ENCODE results near the gene GUF1. TPM values are rescaled to one million over a fixed set of nuclear protein-coding genes. Genes with fewer than 3 reads are reported as not detected.

The GUF1 gene
- total RNA-seq, 1 experiment from 2014 or later: 27.2 TPM

- no peaks in the 10 kb centered on the region for H3K9me3 ChIP-seq (ENCODE audit: low read depth, low read length, poor library complexity, severe bottlenecking)
- no TSS peak for BruUV-seq (replicated peaks)
- no peak for DNase-seq (ENCODE audit: low spot score)
- TF ChIP-seq EZH2 (IDR thresholded peaks at IDR 0.05; ENCODE audit: borderline replicate concordance, low read depth, low read length, poor library complexity, severe bottlenecking): no peak
- no peak for TF ChIP-seq CTCF (conservative IDR thresholded peaks at IDR 0.05; ENCODE audit: low read depth, low read length)
- H3K27ac ChIP-seq (ENCODE audit: low read depth, low read length, poor library complexity, severe bottlenecking): no peak within 1 kb of the TSS
- ChIA-PET POLR2A (ENCODE audit: low non-redundant PET) (no interaction called here), CTCF (no interaction called here)
- intact Hi-C loops (cut with micrococcal nuclease; ENCODE audit: unreplicated experiment): no loop called here
- no peaks in the 10 kb centered on the region for H3K36me3 ChIP-seq (ENCODE audit: insufficient read depth, low read length, poor library complexity, severe bottlenecking)
- H3K4me1 ChIP-seq (ENCODE audit: insufficient read depth, low read length, poor library complexity, severe bottlenecking): no peaks in the 10 kb centered on the region
- no peak within 1 kb of the TSS for H3K4me3 ChIP-seq (ENCODE audit: low read depth, low read length, poor library complexity, severe bottlenecking)
- no peaks in the 10 kb centered on the region for H3K27me3 ChIP-seq (replicated peaks; ENCODE audit: insufficient read depth, low read depth, low read length, poor library complexity)
These were observed 26.8 kb upstream of the GUF1 start, which contains the start of gene YIPF7 for GRCh38 chr4:44651425-44651824. TSS of gene YIPF7 (minus strand) at chr4:44651625. CDS start at chr4:44650100, 1,525 bp downstream.

- CTCF ChIA-PET: no interaction called here
- TF ChIP-seq EZH2 (IDR thresholded peaks at IDR 0.05; ENCODE audit: borderline replicate concordance, low read depth, low read length, poor library complexity, severe bottlenecking): no peak
- no peak for TF ChIP-seq CTCF (conservative IDR thresholded peaks at IDR 0.05; ENCODE audit: low read depth, low read length)
- H3K36me3 ChIP-seq (ENCODE audit: insufficient read depth, low read length, poor library complexity, severe bottlenecking): no peaks in the 10 kb centered on the region
- BruUV-seq (replicated peaks): no TSS peak
- POLR2A ChIA-PET (ENCODE audit: low non-redundant PET): no interaction called here
- no peaks in the 10 kb centered on the region for H3K27me3 ChIP-seq (replicated peaks; ENCODE audit: insufficient read depth, low read depth, low read length, poor library complexity)
- no peaks in the 10 kb centered on the region for H3K9me3 ChIP-seq (ENCODE audit: low read depth, low read length, poor library complexity, severe bottlenecking)
- no peak for DNase-seq (ENCODE audit: low spot score)
- no peak overlapping the region for H3K4me3 ChIP-seq (ENCODE audit: low read depth, low read length, poor library complexity, severe bottlenecking)
- no peaks in the 10 kb centered on the region for H3K4me1 ChIP-seq (ENCODE audit: insufficient read depth, low read length, poor library complexity, severe bottlenecking)
- no peak overlapping the region for H3K27ac ChIP-seq (ENCODE audit: low read depth, low read length, poor library complexity, severe bottlenecking)
- intact Hi-C loops (cut with micrococcal nuclease; ENCODE audit: unreplicated experiment): no loop called here
These were observed 26.2 kb upstream of the GUF1 start for GRCh38 chr4:44652002-44652401.

GRCh38 chr4:44660396-44660795, 17.8 kb upstream of the GUF1 start:
- ChIA-PET CTCF (no interaction called here), POLR2A (ENCODE audit: low non-redundant PET) (no interaction called here)
- intact Hi-C loops (cut with micrococcal nuclease; ENCODE audit: unreplicated experiment): no loop called here
- no TSS peak for BruUV-seq (replicated peaks)
- TF ChIP-seq EZH2 (IDR thresholded peaks at IDR 0.05; ENCODE audit: borderline replicate concordance, low read depth, low read length, poor library complexity, severe bottlenecking): no peak
- no peak for TF ChIP-seq CTCF (conservative IDR thresholded peaks at IDR 0.05; ENCODE audit: low read depth, low read length)
- Histone ChIP-seq H3K36me3 (ENCODE audit: insufficient read depth, low read length, poor library complexity, severe bottlenecking) (no peaks in the 10 kb centered on the region), H3K27ac (ENCODE audit: low read depth, low read length, poor library complexity, severe bottlenecking) (no peak overlapping the region), H3K4me3 (ENCODE audit: low read depth, low read length, poor library complexity, severe bottlenecking) (no peak overlapping the region), H3K4me1 (ENCODE audit: insufficient read depth, low read length, poor library complexity, severe bottlenecking) (no peaks in the 10 kb centered on the region), H3K27me3 (replicated peaks; ENCODE audit: insufficient read depth, low read depth, low read length, poor library complexity) (peaks cover 3% of the 10 kb centered on the region), H3K9me3 (ENCODE audit: low read depth, low read length, poor library complexity, severe bottlenecking) (no peaks in the 10 kb centered on the region)
- DNase-seq (ENCODE audit: low spot score): no peak

All from A673 (cell line).